GM12891 (cell line): ENCODE results near the gene DCC.

ENCODE experiments used
- PAX5 ChIP-seq: IDR thresholded peaks from 2 replicates; pipeline ENCODE4 v1.6.1; 2011; ENCODE audit warnings: low read length, moderate library complexity, mild to moderate bottlenecking; ENCODE audit not compliant: insufficient read depth, severe bottlenecking
- POLR2A ChIP-seq: IDR thresholded peaks from 2 replicates; pipeline ENCODE4 v1.6.1; 2011; ENCODE audit warnings: low read depth, low read length, control low read depth
- POLR2AphosphoS5 ChIP-seq: IDR thresholded peaks from 2 replicates; pipeline ENCODE4 v1.6.1; 2011; ENCODE audit warnings: low read depth, low read length, control low read depth
- POU2F2 ChIP-seq: IDR thresholded peaks from 2 replicates; pipeline ENCODE4 v1.6.1; 2011; ENCODE audit warnings: low read depth, mild to moderate bottlenecking, control low read depth, low read length, moderate library complexity
- TAF1 ChIP-seq: IDR thresholded peaks from 2 replicates; pipeline ENCODE4 v1.6.1; 2011; ENCODE audit warnings: low read depth, low read length, control low read depth

- TF ChIP-seq TAF1, result no peak
- no peak for TF ChIP-seq POLR2A
- no peak for TF ChIP-seq POLR2AphosphoS5
- no peak for TF ChIP-seq PAX5
- no peak for TF ChIP-seq POU2F2
Observed at GRCh38 chr18:53544917-53545316, 1204.9 kb downstream of the DCC start.
